CD14-positive monocyte (primary cell): ENCODE results near the gene PLCL2. TPM values are rescaled to one million over a fixed set of nuclear protein-coding genes. Genes with fewer than 3 reads are reported as not detected.

Experiments used
- DNase-seq, 3 donors: peaks; one replicate each; pipeline ENCODE4 v3.0.0-alpha.2; 2011 to 2022
- H2AFZ ChIP-seq: 2 replicates; pipeline ENCODE4 v1.6.0; 2012; ENCODE audit warnings: mild to moderate bottlenecking, low read depth, low read length, inconsistent platforms; ENCODE audit not compliant: insufficient read depth, poor library complexity, severe bottlenecking
- H3K27ac ChIP-seq, 2 donors: 1 replicate in 1 of 2; 2 replicates in 1 of 2; pipeline ENCODE4 v1.5.1; 2012 to 2013; ENCODE audit warnings: low read length in 2 of 2, control low read depth in 1 of 2, inconsistent platforms in 1 of 2, low read depth in 1 of 2, mild to moderate bottlenecking in 1 of 2
- H3K27me3 ChIP-seq, 2 donors: one replicate each; pipeline versions ENCODE4 v1.6.0 to v1.6.1; 2011 to 2013; ENCODE audit warnings: low read length in 2 of 2; ENCODE audit not compliant: control insufficient read depth in 2 of 2, insufficient read depth in 2 of 2
- H3K36me3 ChIP-seq, 2 donors: replicated peaks in 1 of 2; 1 replicate in 1 of 2; 2 replicates in 1 of 2; pipeline versions ENCODE4 v1.5.1 to v1.6.1; 2012 to 2013; ENCODE audit warnings: low read length in 2 of 2, control low read depth in 1 of 2, inconsistent platforms in 1 of 2, mild to moderate bottlenecking in 1 of 2; ENCODE audit not compliant: insufficient read depth in 2 of 2, control insufficient read depth in 1 of 2
- H3K4me1 ChIP-seq, 2 donors: 1 replicate in 1 of 2; 2 replicates in 1 of 2; pipeline versions ENCODE4 v1.5.1 to v1.6.1; 2012 to 2013; ENCODE audit warnings: low read length in 2 of 2, control low read depth in 1 of 2, inconsistent platforms in 1 of 2, mild to moderate bottlenecking in 1 of 2, moderate library complexity in 1 of 2; ENCODE audit not compliant: insufficient read depth in 2 of 2, control insufficient read depth in 1 of 2
- H3K4me2 ChIP-seq: replicated peaks from 2 replicates; pipeline ENCODE3; 2012; ENCODE audit warnings: low read length, moderate library complexity, mild to moderate bottlenecking; ENCODE audit not compliant: poor library complexity, severe bottlenecking; ENCODE audit errors: extremely low read depth
- H3K4me3 ChIP-seq, 3 experiments: fragments of 200-600 bp in 1 of 3; sonication (generic) in 1 of 3; replicated peaks in 1 of 3; 1 replicate in 2 of 3; 2 replicates in 1 of 3; pipeline ENCODE4 v1.5.1; 2011 to 2013; ENCODE audit warnings: low read length in 3 of 3, mild to moderate bottlenecking in 3 of 3, control low read depth in 2 of 3, low read depth in 2 of 3, inconsistent platforms in 1 of 3, moderate library complexity in 1 of 3
- H3K79me2 ChIP-seq: 2 replicates; pipeline ENCODE4 v1.6.0; 2012; ENCODE audit warnings: mild to moderate bottlenecking, control low read depth, inconsistent platforms, low read length, moderate library complexity; ENCODE audit not compliant: insufficient read depth
- H3K9ac ChIP-seq: 2 replicates; pipeline ENCODE4 v1.6.0; 2017; ENCODE audit warnings: low read length, mild to moderate bottlenecking; ENCODE audit not compliant: insufficient read depth, poor library complexity, severe bottlenecking
- H3K9me3 ChIP-seq, 2 donors: replicated peaks in 1 of 2; 1 replicate in 1 of 2; 2 replicates in 1 of 2; pipeline versions ENCODE4 v1.5.1 to v1.6.1; 2012 to 2013; ENCODE audit warnings: low read length in 2 of 2, control low read depth in 1 of 2; ENCODE audit not compliant: control insufficient read depth in 1 of 2, insufficient read depth in 1 of 2
- H4K20me1 ChIP-seq: 2 replicates; pipeline ENCODE4 v1.6.0; 2012; ENCODE audit warnings: mild to moderate bottlenecking, low read length, control low read depth, moderate library complexity; ENCODE audit not compliant: insufficient read depth
- H3K27ac Mint-ChIP-seq, 7 donors: one replicate each; pipeline ENCODE4 v1.8.0; 2020; ENCODE audit warnings: mild to moderate bottlenecking in 7 of 7, mixed read lengths in 7 of 7, moderate library complexity in 6 of 7, inconsistent platforms in 2 of 7
- H3K27me3 Mint-ChIP-seq, 3 donors: one replicate each; pipeline ENCODE4 v1.8.0; 2021 to 2022; ENCODE audit warnings: low read depth in 3 of 3, mild to moderate bottlenecking in 3 of 3, mixed read lengths in 3 of 3, moderate library complexity in 3 of 3, inconsistent platforms in 1 of 3
- H3K36me3 Mint-ChIP-seq, 2 donors: one replicate each; pipeline ENCODE4 v1.8.0; 2020; ENCODE audit warnings: mixed read lengths in 2 of 2, inconsistent platforms in 1 of 2, mild to moderate bottlenecking in 1 of 2
- H3K4me1 Mint-ChIP-seq: one replicate; pipeline ENCODE4 v1.8.0; 2020; ENCODE audit warnings: mild to moderate bottlenecking, mixed read lengths
- H3K4me3 Mint-ChIP-seq, 2 donors: one replicate each; pipeline ENCODE4 v1.8.0; 2020; ENCODE audit warnings: mild to moderate bottlenecking in 2 of 2, mixed read lengths in 2 of 2, moderate library complexity in 1 of 2
- H3K9me3 Mint-ChIP-seq, 7 donors: one replicate each; pipeline ENCODE4 v1.8.0; 2020 to 2022; ENCODE audit warnings: mixed read lengths in 7 of 7, mild to moderate bottlenecking in 6 of 7, moderate library complexity in 6 of 7, inconsistent platforms in 2 of 7
- CTCF ChIP-seq: fragments of 200-600 bp; IDR thresholded peaks from one replicate; pipeline ENCODE4 v1.8.0; 2022; ENCODE audit warnings: antibody characterized with exemption, mild to moderate bottlenecking
- WGBS: methylation state at CpG from one replicate; pipeline ENCODE4 v1.1.5; 2013; ENCODE audit warnings: missing lambda C conversion rate; ENCODE audit not compliant: insufficient coverage; 5-methylcytosine and 5-hydroxymethylcytosine counted together
- intact Hi-C, 2 donors: fragments of 100-400 bp; cut with micrococcal nuclease; formaldehyde crosslinking; loops; one replicate each; pipeline versions ENCODE4 v1.15.0 to v1.15.1; 2023
- polyA plus RNA-seq, 3 donors: library from polyadenylated mRNA; depleted of rRNA in 1 of 3; unstranded in 2 of 3; stranded (reverse) in 1 of 3; fragments of 300-500 nt in 2 of 3; fragments of >200 nt in 1 of 3; fragmentation: Illumina TruSeq in 2 of 3; gene quantifications; 1 replicate in 2 of 3; 2 replicates in 1 of 3; pipeline ENCODE4 v1.2.3, GENCODE V29; 2012 to 2021

The PLCL2 gene
- polyA plus RNA-seq, 3 donors: 18.8 to 32.5 (median 26.8) TPM

GRCh38 chr3:17137321-17137826 is 252.6 kb downstream of the PLCL2 start:
- DNase-seq: no peak
- H3K4me3 ChIP-seq: no peak overlapping the region
- no peaks in the 10 kb centered on the region for H3K79me2 ChIP-seq
- Mint-ChIP-seq H3K4me1 (no peaks in the 10 kb centered on the region), H3K4me3 (no peak overlapping the region), H3K27me3 (peaks cover 0 to 7% (median 1%) of the 10 kb centered on the region in 3 donors), H3K9me3 (peaks cover 0 to 14% (median 7%) of the 10 kb centered on the region in 7 donors), H3K27ac (no peak overlapping the region), H3K36me3 (no peaks in the 10 kb centered on the region)
- WGBS: 97% methylated on average over 5 of the region's 5 CpGs
- no peak overlapping the region for H3K27ac ChIP-seq
- H3K4me2 ChIP-seq: no peak overlapping the region
- no peaks in the 10 kb centered on the region for H3K36me3 ChIP-seq
- TF ChIP-seq CTCF: no peak
- no peaks in the 10 kb centered on the region for H3K27me3 ChIP-seq
- H3K9ac ChIP-seq: no peak overlapping the region
- H3K9me3 ChIP-seq: peaks cover 0 to 10% of the 10 kb centered on the region in 2 donors
- H2AFZ ChIP-seq: no peak overlapping the region
- no peaks in the 10 kb centered on the region for H4K20me1 ChIP-seq
- H3K4me1 ChIP-seq: no peaks in the 10 kb centered on the region
- intact Hi-C loops: no loop called here

DNA sequence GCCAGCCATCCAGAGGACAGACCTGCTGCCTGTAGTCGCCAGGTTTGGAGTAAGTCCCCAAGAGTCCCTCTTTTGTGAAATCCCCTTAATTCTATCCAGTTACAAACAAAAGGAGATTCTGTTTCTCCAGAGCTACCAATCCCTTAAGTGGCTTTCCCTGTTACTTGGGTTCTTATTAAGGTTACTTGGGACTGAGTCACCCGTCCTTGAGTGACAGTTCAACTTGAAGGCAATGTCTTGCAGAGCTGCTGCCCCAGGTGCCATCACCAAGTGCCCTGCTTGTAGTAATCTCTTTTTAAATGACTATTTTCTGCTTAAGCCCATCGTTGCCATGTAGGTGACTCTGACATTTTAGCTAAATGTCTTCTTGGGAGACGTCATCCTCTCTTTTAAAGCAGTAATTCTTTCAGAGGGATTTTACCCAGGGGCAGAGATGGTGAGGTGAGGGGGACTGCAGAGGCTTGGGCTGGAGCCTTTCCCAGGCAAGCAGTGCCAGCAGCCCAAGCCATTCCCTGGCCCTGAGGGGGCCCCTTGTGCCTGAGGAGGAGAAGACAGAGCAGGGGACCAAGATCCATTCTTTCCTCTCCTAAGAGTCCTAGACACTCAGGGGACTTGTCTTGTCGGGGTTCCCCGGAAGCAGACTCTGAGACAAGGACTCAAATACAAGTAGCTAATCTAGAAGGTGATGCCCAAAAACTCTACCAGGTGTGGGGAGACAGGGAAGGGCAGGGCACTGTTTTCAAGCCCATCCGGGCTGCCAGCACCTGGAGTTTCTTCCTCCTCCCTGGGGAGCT is 253.7 kb downstream of the PLCL2 start:
- no peak overlapping the region for H3K9ac ChIP-seq
- no peak overlapping the region for H2AFZ ChIP-seq
- H3K27me3 ChIP-seq: no peaks in the 10 kb centered on the region
- peaks cover 0 to 10% of the 10 kb centered on the region in 2 donors for H3K9me3 ChIP-seq
- H3K36me3 ChIP-seq: no peaks in the 10 kb centered on the region
- no peak for TF ChIP-seq CTCF
- peaks cover 0 to 7% (median 1%) of the 10 kb centered on the region in 3 donors for H3K27me3 Mint-ChIP-seq
- no peak overlapping the region for H3K4me3 ChIP-seq
- H3K27ac ChIP-seq: no peak overlapping the region
- intact Hi-C loops: no loop called here
- no peaks in the 10 kb centered on the region for H3K4me1 Mint-ChIP-seq
- 89% methylated on average over 3 of the region's 7 CpGs for WGBS
- H3K4me1 ChIP-seq: no peaks in the 10 kb centered on the region
- H3K4me3 Mint-ChIP-seq: no peak overlapping the region
- H4K20me1 ChIP-seq: no peaks in the 10 kb centered on the region
- H3K79me2 ChIP-seq: no peaks in the 10 kb centered on the region
- no peaks in the 10 kb centered on the region for H3K36me3 Mint-ChIP-seq
- H3K4me2 ChIP-seq: no peak overlapping the region
- no peak overlapping the region for H3K27ac Mint-ChIP-seq
- peaks cover 5 to 16% (median 12%) of the 10 kb centered on the region in 7 donors for H3K9me3 Mint-ChIP-seq
- no peak for DNase-seq
